KBM-7 (cell line): ENCODE measurements around the gene MED28.

Experiments
- DNase-seq: peaks from one replicate; pipeline ENCODE4 v3.0.0-alpha.2; 2015
- in situ Hi-C: fragments of 300-500 bp; cut with MboI; formaldehyde crosslinking; loops from 2 replicates; pipeline ENCODE4 v1.14.3; 2020; ENCODE audit warnings: low sequenced_read_pairs, low pct_unique_long_range_greater_than_20kb, mixed read lengths

Gene MED28

DNA sequence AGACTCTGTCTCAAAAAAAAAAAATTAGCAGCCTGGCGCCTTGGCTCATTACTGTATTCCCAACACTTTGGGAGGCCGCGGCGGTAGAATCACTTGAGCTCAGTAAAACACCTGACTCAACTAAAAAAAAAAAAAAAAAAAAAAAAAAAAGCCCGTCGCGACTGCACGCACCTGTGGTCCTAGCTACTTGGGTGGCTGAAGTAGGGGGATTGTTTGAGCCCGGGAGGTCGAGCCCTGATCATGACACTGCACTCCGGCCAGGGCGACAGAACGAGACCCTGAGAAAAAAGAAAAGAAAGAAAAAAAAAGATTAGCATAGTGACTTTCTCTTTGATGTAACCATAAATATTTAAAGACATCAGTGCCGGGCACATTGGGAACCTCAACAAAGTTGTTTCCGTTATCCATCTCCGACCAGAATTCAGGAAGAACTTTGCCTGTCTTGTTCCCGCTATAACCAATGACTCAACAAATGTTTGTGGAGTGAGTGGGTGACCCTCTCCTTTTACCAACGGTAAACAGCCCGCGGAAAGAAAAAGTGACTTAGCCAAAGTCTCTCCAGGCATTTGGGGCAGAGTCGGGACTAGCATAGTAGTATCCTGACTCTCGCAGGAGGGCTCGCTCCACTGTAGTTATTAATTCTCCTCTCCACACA lies 553 bp upstream of the MED28 start:
- in situ Hi-C loops, result no loop called here
- no peak for DNase-seq

DNA sequence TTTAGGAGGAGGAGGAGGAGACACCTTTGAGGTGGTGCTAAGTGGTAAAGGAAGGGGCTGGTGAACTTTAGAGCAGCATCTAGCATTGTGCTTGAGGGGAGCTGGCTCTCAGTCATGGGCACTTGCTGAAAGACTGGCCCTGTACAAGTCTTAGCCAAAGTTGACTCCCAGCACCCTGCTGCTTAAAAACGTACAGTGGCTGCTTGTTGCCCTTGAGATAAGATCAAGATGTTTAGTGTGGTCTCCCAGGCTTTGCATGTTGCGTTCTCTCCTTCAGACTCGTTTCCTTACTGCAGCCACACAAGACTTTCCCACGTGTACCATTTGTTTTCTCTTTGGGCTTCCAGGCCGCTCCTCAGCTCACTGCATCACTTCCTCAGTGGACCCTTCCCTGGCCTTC lies 1.8 kb downstream of the MED28 start:
- in situ Hi-C loops, result no loop called here
- peak; percentile 12 for DNase-seq

DNA sequence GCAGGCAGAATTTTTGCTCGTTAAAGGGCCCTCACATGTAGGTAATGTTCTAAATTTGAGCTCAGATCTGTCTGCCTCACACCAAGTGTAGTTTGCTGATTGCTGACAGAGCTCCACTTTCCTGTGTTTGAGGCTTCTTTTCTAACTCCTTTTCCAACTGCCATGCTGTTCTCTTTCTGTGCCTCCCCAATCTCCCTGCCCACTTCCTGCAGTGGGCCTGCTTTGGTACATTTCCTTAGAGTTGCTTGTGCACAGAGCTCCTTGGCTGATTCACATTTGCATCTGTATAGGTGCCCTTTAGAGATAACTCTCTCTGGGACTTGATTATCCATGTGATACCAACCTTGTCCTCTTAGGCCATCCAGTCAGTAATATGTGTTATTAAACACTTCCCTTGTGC lies 4.5 kb downstream of the MED28 start:
- in situ Hi-C loops, result no loop called here
- no peak for DNase-seq

DNA sequence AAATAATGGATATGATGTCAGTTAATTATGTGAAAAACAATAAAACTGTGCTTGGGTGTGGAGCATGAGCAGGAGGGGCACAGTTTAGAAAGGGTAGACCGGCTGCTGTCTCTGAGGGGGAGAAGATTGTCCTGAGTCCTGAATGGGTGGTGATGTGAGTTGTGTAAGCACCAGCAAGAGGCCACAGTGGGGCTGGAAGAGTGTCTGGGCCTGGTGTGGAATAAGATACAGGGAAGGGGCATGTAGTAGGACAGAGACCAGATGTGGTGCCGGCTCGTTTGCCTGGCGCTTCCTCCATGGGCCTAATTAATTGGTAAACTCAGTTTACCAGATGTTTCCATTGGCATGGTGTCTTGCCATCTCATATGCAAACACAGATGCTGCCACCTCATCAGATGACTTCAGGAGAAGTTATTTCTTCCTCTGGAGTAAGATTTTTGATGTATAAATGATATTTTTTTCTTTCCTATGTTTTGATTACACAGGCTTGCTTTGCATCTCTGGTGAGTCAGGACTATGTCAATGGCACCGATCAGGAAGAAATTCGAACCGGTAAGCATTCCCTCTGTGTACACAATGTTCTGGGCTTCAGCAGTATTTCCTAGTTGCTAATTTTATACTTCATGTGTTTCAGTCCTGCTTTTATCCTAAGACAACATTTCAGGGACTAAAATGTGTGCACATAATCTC lies 5.1 kb downstream of the MED28 start:
- no peak for DNase-seq
- in situ Hi-C loops, result no loop called here

DNA sequence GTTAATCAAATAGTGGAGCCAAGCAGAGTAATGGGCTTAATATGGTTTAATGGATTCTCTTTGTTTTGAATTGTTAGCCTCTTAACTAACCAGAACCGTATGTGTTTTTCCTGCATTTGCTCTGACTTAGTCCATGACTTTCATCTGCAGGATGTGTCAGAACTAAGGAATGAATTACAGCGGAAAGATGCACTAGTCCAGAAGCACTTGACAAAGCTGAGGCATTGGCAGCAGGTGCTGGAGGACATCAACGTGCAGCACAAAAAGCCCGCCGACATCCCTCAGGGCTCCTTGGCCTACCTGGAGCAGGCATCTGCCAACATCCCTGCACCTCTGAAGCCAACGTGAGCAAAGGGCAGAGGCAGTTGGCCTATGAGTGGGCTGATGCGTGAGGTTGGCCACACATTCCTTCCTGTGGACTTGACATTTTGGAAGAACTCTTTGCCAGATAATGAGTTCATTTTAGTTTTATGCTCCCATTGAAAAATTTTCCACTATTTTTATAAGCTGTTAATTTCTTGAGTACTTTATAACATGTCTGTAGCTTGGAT lies 9.1 kb downstream of the MED28 start:
- no peak for DNase-seq
- in situ Hi-C loops, result no loop called here

DNA sequence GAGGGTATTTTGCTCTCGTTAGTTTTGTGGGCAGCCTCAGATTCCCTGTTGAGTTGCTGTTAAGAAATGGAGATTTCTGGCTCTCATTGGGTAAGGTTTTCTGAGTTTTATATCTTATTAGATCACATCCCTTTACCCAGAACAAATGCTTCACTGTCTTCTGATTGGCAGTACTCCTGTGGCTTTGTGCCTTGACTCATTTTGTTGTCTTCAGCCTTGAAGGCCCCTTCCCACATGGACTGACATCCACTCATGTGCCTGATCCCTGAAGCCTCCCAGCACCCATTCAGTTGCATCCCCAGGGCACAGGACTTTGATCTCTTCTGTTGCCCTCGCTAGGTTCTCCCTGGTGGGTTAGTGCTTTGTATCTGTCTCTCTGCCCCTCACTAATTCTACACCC lies 10.4 kb downstream of the MED28 start:
- no peak for DNase-seq
- in situ Hi-C loops, result no loop called here

DNA sequence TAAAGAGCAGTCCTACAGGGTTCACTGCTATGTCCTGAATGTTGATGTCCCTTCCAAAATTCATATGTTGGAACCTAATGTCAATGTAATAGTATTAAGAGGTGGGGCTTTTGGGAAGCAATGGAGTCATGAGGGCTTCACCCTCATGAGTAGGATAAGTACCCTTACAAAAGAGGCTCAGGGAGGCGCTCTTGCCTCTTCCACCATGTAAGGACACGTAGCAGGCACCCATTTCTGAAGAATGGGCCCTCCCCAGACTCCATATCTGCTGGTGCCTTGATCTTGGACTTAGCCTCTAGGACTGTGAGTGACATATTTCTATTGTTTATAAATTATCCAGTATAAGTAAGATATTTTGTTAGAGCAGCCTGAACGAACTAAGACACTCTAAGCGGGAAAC lies 15.8 kb downstream of the MED28 start:
- in situ Hi-C loops, result no loop called here
- no peak for DNase-seq

DNA sequence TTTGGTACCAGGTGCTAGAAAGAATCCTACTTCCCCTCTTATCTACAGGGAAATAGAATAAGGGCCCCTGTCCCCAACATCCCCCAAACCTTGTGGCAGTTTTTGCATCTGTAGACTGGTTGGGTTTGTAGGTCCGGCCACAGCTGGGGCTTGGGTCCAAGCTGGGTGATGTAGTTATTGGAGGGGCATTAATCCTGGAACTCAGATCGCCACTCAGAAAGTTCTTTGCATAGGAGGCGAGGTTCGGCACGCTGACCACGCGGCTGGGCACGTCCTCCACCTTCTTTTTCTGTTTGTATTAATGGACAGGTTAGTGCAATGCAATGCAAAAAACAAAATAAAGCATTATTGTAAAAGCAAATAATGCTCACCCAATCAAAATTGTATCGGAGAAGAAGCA lies 19.2 kb downstream of the MED28 start:
- in situ Hi-C loops, result no loop called here

DNA sequence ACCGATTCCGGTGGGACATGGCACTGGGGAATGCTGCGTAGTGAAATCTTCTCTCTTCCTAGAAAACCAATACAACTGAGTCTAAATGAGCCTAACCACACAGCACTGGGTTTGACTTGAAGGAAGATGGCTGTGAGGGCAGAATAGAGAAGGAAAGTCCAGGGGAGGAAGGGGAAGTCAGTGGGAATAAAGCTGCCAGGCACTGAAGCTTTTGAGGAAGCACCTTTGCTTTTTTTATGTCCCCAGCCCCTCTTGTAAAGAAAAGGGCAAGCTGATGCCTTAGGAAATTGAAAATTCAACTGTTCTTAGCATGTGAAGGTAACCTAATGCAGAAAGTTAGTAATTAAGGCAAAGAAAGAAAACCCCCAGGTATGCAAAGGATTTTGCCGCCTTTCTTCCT lies 20.6 kb downstream of the MED28 start:
- peak; percentile 63 for DNase-seq
- in situ Hi-C loops, result no loop called here

More for the DNA sequence above, 19.2 kb downstream of the MED28 start:
- DNase-seq, result no peak

DNA sequence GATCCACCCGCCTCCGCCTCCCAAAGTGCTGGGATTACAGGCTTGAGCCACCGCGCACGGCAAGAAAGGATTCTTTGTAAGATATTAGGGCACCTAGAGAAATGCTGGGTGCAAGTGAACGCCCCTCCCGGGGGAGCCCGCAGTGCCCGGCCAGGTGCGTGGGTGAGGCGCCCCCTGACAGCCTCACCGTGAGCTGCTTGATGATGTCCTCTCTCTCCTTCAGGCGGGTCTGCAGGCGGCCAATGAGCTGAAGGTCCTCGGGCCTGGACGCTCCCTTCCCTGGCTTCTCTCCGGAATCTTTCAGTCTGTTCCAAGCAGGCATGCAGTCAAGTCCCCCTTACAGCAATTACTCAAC lies 21.9 kb downstream of the MED28 start:
- in situ Hi-C loops, result no loop called here

DNA sequence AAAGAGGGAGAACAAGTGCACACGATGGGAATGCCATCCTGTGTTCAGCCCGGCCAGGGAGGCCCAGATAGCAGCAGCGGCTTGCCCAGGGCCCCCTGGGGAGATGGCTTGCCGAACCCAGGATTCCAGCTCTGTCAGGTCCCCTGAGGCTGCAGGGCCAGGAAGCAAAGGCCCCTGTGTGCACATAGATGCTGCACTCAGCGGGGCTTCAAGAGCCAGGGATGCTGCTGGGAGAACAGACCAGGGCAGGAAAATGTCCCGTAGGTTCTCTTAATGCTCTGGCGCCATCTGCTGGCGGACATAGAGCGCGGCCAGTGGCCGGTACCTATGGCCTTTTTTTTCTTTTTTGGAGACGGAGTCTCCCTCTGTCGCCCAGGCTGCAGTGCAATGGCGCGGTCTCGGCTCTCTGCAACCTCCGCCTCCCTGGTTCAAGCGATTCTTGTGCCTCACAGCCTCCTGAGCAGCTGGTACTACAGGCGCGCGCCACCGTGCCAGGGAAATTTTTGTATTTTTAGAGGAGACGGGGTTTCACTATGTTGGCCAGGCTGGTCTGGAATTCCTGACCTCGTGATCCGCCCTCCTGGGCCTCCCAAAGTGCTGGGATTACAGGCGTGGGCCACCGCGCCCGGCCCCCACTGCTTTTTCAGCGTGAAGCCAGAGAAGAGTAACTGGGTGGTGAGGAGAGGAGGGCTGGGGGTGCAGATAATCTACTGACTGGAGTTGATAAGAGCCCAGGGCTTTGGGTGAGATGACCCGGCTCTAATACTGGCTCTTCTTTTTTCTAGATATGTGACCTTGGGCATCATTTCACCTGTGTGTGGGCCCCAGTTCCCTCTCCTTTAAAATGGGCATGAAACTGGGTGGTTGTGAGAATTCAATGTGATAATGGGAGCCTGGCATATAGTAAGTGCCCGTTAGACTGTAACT lies 22.5 kb downstream of the MED28 start:
- peak; percentile 80 for DNase-seq

More for the DNA sequence above, 21.9 kb downstream of the MED28 start:
- no peak for DNase-seq

DNA sequence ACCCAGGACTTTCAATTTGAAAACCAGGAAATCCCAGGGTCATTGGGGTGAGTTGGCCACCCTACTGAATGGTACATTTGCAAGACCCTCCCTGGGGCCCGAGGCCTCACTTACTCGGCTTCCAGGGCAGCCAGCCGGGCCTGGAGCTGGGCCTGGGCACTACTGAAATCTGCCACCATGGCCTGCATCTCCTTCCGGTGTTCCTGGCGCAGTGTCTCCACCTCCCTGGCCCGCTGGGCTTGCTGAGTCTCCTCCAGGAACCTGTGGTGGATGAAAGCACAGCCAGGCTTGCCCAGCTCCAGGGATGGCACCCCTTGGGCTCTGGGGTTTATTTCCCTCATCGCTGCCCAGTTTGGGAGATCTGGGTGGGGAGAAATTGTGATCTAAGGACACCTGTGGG lies 24.7 kb downstream of the MED28 start:
- DNase-seq, result no peak
- in situ Hi-C loops, result no loop called here

More for the DNA sequence above, 22.5 kb downstream of the MED28 start:
- in situ Hi-C loops, result no loop called here

DNA sequence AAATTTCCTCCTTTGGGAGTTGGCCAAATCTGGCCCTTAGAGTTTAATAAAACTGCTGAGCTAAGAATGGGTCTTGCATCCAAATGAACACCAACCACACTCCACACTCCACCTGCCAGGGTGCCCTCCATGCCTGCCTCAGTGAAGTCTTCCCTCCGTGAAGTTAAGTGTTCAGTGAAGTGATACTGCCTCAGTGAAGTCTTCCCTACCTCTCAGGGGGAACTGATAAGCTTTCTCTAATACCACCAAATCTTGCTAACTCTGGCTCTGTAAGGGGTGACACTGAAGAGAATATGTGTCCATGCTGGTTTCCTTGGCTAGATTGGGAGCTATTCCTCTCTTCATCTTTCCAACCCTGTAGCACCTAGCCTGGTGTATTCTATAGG lies 27.9 kb downstream of the MED28 start:
- in situ Hi-C loops, result no loop called here
- DNase-seq, result no peak

DNA sequence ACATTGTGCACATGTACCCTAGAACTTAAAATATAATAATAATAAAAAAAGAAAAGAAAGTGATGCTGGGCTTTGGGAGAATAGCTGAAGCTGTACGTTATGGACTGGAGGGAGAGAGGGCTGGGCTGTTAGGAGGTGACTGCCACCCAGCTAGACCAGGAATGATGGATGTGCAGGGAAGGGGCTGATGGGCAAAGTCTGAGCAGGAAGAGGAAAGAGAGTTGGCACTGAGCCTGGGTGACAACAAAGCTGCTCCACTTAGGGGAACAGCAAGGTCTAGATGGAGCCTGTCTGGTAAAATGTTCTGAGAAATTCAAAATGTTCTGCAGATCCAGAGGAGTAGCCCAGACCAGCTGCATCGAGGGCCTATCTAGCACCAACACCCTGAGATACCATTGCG lies 32.3 kb downstream of the MED28 start:
- no peak for DNase-seq
- in situ Hi-C loops, result no loop called here

DNA sequence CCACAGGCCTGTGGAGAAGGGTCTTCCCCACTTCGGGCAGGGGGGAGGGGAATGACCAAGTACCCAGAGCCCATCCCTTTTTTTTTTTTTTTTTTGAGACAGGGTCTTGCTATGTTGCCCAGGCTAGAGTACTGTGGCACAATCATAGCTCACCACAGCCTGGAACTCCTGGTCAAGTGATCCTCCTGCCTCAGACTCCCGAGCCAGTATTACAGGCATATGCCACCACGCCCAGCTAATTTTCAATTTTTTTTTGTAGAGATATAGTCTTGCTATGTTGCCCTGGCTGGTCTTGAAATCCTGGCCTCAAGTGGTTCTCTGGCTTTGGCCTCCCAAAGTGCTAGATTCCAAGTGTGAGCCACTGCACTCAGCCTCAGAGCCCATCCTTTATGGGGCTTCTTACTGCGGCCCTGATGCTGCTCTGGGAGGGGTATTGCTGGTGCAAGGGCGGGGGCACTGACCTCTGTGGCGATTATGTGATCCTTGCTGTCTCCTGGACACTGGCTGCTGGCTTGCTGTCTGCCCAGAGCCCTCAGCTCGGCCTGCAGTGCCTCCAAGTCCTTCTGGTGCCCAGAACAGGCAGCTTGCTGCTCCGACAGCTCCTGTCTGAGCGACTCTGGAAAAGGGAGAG lies 32.9 kb downstream of the MED28 start:
- DNase-seq, result no peak
- in situ Hi-C loops, result no loop called here

DNA sequence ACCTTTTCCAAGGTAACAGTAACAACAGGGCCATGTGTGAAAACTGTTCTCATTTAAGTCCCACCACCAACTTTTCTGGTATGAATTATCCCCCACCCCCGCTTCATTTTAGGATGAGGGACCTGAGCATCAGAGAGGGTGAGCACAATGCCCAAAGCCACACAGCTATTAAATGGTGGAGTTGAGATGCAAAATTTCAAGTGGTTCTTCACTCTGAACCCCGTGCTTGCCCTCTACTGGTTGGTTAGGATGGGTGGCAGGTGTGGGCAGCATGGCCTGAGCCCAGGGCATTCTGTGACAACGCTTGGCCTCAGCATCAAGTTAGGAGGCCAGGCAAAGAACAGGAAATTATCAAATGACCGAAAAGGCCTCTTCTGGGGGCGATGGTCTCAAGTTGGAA lies 33.5 kb downstream of the MED28 start:
- in situ Hi-C loops, result no loop called here
- DNase-seq, result no peak

DNA sequence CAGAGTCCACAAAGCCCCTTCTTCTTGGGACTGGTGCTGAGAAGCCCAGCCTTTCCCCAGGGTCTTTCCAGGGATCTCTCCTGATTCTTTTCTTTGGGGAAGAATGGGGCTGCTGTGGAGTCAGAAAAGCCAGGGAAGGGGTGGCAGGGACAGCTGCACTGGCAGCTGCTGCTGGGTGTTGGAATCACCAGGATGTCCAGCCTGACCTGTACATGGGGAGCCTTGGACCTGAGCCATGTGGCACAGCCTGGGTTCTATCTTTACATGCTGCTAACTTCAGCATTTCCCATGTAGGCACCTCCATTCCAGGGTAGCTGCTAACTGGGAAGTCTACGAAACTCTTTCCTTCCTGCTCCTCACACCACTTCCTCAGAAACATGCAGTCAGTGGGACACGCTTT lies 36.0 kb downstream of the MED28 start:
- in situ Hi-C loops, result no loop called here

DNA sequence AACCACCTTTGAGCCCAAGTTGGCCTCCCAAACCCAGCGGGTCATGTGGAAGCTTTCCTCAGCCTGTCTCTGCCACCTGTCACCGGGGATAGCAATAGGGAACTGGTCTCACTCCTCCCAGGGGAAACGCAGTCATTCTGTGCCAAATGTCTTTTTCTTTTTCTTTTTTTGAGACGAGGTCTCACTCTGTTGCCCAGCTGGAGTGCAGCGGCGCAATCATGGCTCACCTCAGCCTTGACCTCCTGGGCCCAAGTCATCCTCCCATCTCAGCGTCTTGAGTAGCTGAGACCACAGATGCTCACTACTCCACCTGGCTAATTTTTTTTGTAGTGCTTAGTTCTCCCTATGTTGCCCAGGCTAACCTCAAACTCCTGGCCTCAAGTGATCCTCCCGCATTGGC lies 40.3 kb downstream of the MED28 start:
- in situ Hi-C loops, result no loop called here
- no peak for DNase-seq

More for the DNA sequence above, 36.0 kb downstream of the MED28 start:
- no peak for DNase-seq

DNA sequence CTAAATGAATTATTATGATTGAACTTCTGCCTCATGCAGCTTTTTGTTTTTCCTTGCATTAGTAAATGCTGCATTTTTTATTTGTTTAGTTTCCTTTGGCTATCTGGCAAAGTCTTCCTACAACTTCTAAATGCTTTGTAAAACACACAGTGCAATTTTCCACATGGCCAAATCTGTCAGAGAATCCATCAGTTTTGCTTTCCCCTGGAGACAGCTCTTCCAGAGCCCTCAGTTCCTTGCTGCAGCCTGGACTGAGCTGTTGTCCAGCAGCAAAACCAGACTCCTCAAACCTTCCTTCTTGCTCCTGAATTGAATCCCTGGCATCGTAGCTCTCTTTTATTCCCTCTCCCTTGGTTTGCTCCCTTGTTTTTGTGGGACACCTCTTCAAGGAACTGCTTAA lies 42.6 kb downstream of the MED28 start:
- no peak for DNase-seq
- in situ Hi-C loops, result no loop called here
